HCT116 (cell line): ENCODE results near the gene TM7SF3. TPM values are rescaled to one million over a fixed set of nuclear protein-coding genes. Genes with fewer than 3 reads are reported as not detected.

Source experiments
- ATAC-seq: fragments of 200-7000 bp; cut with Tn5 transposase; 2 replicates; pipeline ENCODE4 v1.9.1; 2020; ENCODE audit warnings: mild to moderate bottlenecking, moderate library complexity
- BruUV-seq: library from RNA; stranded (reverse); fragments of 400-500 nt; replicated peaks from 2 replicates; lab custom pipeline; 2021; lab: Mats Ljungman, UMichigan
- CTCF ChIA-PET: fragments of 300-600 bp; sonication (Branson Sonifier 250); formaldehyde crosslinking; loops from one replicate; lab custom pipeline; 2021; ENCODE audit warnings: antibody characterized with exemption; lab: Charles Lee
- POLR2A ChIA-PET: fragments of 300-600, 350-600 bp; sonication (Branson Sonifier 250); formaldehyde crosslinking; loops from one replicate; lab custom pipeline; 2021; ENCODE audit warnings: antibody characterized with exemption; lab: Charles Lee
- RAD21 ChIA-PET, 2 experiments: fragments of 300-600 bp; sonication (Branson Sonifier 250); formaldehyde crosslinking; loops; one replicate each; lab custom pipeline; 2023; ENCODE audit warnings: low total read pairs in 2 of 2; ENCODE audit not compliant: uncharacterized antibody in 2 of 2, unreplicated experiment in 2 of 2, low non-redundant PET in 1 of 2; lab: Charles Lee
- DNase-seq: peaks from one replicate; pipeline ENCODE4 v3.0.0-alpha.2; 2010; ENCODE audit warnings: low read depth, low spot score
- H2AFZ ChIP-seq: fragments of 200-600 bp; shearing (Covaris generic), sonication (generic); 2 replicates; pipeline ENCODE4 v1.6.1; 2017; ENCODE audit warnings: low read depth, mixed run types, mixed read lengths, antibody characterized with exemption, low read length; ENCODE audit not compliant: poor library complexity, severe bottlenecking
- H3K27ac ChIP-seq: 2 replicates; pipeline ENCODE4 v1.5.1; 2012; ENCODE audit warnings: low read depth, low read length
- H3K27me3 ChIP-seq: fragments of 200-600 bp; sonication (generic); 2 replicates; pipeline ENCODE4 v1.6.1; 2016; ENCODE audit warnings: mixed run types, low read length, mixed read lengths; ENCODE audit not compliant: insufficient read depth
- H3K36me3 ChIP-seq, 2 experiments: fragments of 200-500 bp in 1 of 2; fragments of 200-600 bp in 1 of 2; sonication (Bioruptor generic) in 1 of 2; sonication (generic) in 1 of 2; 2 replicates each; pipeline versions ENCODE4 v1.5.1 to v1.6.1; 2014 to 2016; ENCODE audit warnings: low read length in 2 of 2, inconsistent platforms in 1 of 2, mixed read lengths in 1 of 2, mixed run types in 1 of 2; ENCODE audit not compliant: insufficient read depth in 2 of 2, control insufficient read depth in 1 of 2
- H3K4me1 ChIP-seq, 2 experiments: fragments of 200-600 bp in 1 of 2; sonication (generic) in 1 of 2; 2 replicates each; pipeline versions ENCODE4 v1.5.1 to v1.6.1; 2012 to 2017; ENCODE audit warnings: low read length in 2 of 2, inconsistent platforms in 1 of 2, mild to moderate bottlenecking in 1 of 2, mixed read lengths in 1 of 2, mixed run types in 1 of 2, moderate library complexity in 1 of 2; ENCODE audit not compliant: insufficient read depth in 2 of 2, control insufficient read depth in 1 of 2
- H3K4me2 ChIP-seq: fragments of 200-600 bp; sonication (generic); 2 replicates; pipeline ENCODE4 v1.6.1; 2017; ENCODE audit warnings: mixed run types, low read length, mixed read lengths
- H3K4me3 ChIP-seq, 2 experiments: fragments of 200-600 bp in 1 of 2; sonication (generic) in 1 of 2; replicated peaks in 1 of 2; 2 replicates each; pipeline ENCODE4 v1.5.1; 2011 to 2016; ENCODE audit warnings: low read length in 2 of 2, control low read depth in 1 of 2, low read depth in 1 of 2, mild to moderate bottlenecking in 1 of 2, mixed read lengths in 1 of 2, mixed run types in 1 of 2
- H3K79me2 ChIP-seq: fragments of 200-600 bp; sonication (generic); 2 replicates; pipeline ENCODE4 v1.6.1; 2017; ENCODE audit warnings: mild to moderate bottlenecking, mixed run types, low read length, moderate library complexity, mixed read lengths; ENCODE audit not compliant: insufficient read depth
- H3K9ac ChIP-seq: fragments of 200-600 bp; sonication (generic); 2 replicates; pipeline ENCODE4 v1.6.1; 2016; ENCODE audit warnings: low read length, mixed read lengths
- H3K9me2 ChIP-seq: fragments of 200-600 bp; sonication (generic), shearing (Covaris generic); 2 replicates; pipeline ENCODE4 v1.6.1; 2017; ENCODE audit warnings: mixed run types, mild to moderate bottlenecking, moderate library complexity; ENCODE audit not compliant: insufficient read depth
- H3K9me3 ChIP-seq, 2 experiments: fragments of 200-500 bp in 1 of 2; fragments of 200-600 bp in 1 of 2; sonication (Bioruptor generic) in 1 of 2; sonication (generic) in 1 of 2; 2 replicates each; pipeline ENCODE4 v1.6.1; 2014 to 2017; ENCODE audit warnings: low read length in 2 of 2, mixed read lengths in 2 of 2, inconsistent platforms in 1 of 2, low read depth in 1 of 2, mild to moderate bottlenecking in 1 of 2, mixed run types in 1 of 2, moderate library complexity in 1 of 2; ENCODE audit not compliant: control insufficient read depth in 1 of 2, insufficient read depth in 1 of 2
- H4K20me1 ChIP-seq: fragments of 200-600 bp; sonication (generic), shearing (Covaris generic); 2 replicates; pipeline ENCODE4 v1.6.1; 2017; ENCODE audit warnings: mixed run types, mild to moderate bottlenecking, moderate library complexity; ENCODE audit not compliant: insufficient read depth
- EGR1 ChIP-seq: IDR thresholded peaks from 2 replicates; pipeline ENCODE4 v1.6.1; 2012; ENCODE audit warnings: low read depth
- EZH2phosphoT487 ChIP-seq: fragments of 200-600 bp; IDR thresholded peaks from 2 replicates; pipeline ENCODE4 v1.6.1; 2018; ENCODE audit warnings: antibody characterized with exemption, borderline replicate concordance
- FOSL1 ChIP-seq: IDR thresholded peaks from 2 replicates; pipeline ENCODE4 v1.6.1; 2012; ENCODE audit warnings: low read depth
- TCF7L2 ChIP-seq: IDR thresholded peaks from 2 replicates; pipeline ENCODE4 v1.7.0; 2011; ENCODE audit warnings: borderline replicate concordance, inconsistent platforms; ENCODE audit not compliant: insufficient read depth, insufficient read length; ENCODE audit errors: extremely low read depth
- YY1 ChIP-seq: IDR thresholded peaks from 2 replicates; pipeline ENCODE4 v1.6.1; 2011; ENCODE audit warnings: low read length, low read depth, moderate library complexity, mild to moderate bottlenecking; ENCODE audit not compliant: insufficient replicate concordance; ENCODE audit errors: extremely low read depth
- intact Hi-C: fragments of 100-400 bp; cut with micrococcal nuclease; formaldehyde crosslinking; loops from 2 replicates; pipeline ENCODE4 v1.10.0; 2022
- total RNA-seq: library from RNA; stranded (reverse); gene quantifications from one replicate; pipeline ENCODE4 v1.2.1, GENCODE V29; 2021; ENCODE audit not compliant: unreplicated experiment
- TF ChIP-seq, protein P1 (sequence below): IDR thresholded peaks from 2 replicates; pipeline ENCODE4 v1.6.1; 2012
- TF ChIP-seq, protein P2 (sequence below): IDR thresholded peaks from 2 replicates; pipeline ENCODE4 v1.6.1; 2011; ENCODE audit warnings: mild to moderate bottlenecking, low read length, moderate library complexity; ENCODE audit not compliant: insufficient replicate concordance; ENCODE audit errors: extremely low read depth
- TF ChIP-seq, protein P3 (sequence below): IDR thresholded peaks from 2 replicates; pipeline ENCODE4 v1.6.1; 2012; ENCODE audit warnings: low read depth
- TF ChIP-seq, protein P4 (sequence below), 3 experiments: fragments of 200-600 bp in 1 of 3; sonication (generic) in 1 of 3; IDR thresholded peaks in 2 of 3; conservative IDR thresholded peaks in 1 of 3; 2 replicates each; pipeline ENCODE4 v1.5.1; 2012 to 2017; ENCODE audit warnings: low read depth in 2 of 3, low read length in 2 of 3, antibody characterized with exemption in 1 of 3, borderline replicate concordance in 1 of 3, control low read depth in 1 of 3, mild to moderate bottlenecking in 1 of 3, mixed read lengths in 1 of 3, mixed run types in 1 of 3, moderate library complexity in 1 of 3; ENCODE audit not compliant: insufficient read depth in 1 of 3
- TF ChIP-seq, protein P5 (sequence below): IDR thresholded peaks from 2 replicates; pipeline ENCODE4 v1.6.1; 2012

Gene TM7SF3
- total RNA-seq, 1 experiment from 2014 or later = 46.5 TPM

DNA sequence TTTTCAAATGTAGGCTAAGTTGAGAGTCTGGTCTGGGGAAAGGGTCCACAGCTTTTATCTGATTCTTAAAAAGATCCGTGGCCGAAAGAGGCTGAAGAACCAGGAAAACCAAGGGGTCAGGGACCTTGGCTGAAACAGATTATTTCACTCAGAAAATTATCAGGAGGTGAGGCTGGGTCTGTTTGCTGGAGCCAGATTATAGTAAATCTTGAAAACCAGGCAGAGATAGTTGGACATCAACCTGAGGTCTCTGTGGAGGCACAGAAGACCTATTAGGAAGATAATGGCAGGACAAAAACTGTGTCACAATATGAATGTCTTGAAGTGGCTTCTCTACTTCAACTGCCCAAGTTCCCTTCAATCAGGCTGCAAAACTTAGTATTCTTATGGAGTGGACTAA lies 6.6 kb upstream of the TM7SF3 start:
- ChIA-PET RAD21 (no interaction called here), CTCF (no interaction called here), POLR2A (no interaction called here)
- H3K27me3 ChIP-seq = no peaks in the 10 kb centered on the region
- TF ChIP-seq, protein P1, sequence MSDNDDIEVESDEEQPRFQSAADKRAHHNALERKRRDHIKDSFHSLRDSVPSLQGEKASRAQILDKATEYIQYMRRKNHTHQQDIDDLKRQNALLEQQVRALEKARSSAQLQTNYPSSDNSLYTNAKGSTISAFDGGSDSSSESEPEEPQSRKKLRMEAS = no peak
- H3K27ac ChIP-seq = no peak overlapping the region
- no peaks in the 10 kb centered on the region for H3K36me3 ChIP-seq
- no peak overlapping the region for H3K4me3 ChIP-seq
- H3K79me2 ChIP-seq = peaks cover 33% of the 10 kb centered on the region
- H3K9me3 ChIP-seq = no peaks in the 10 kb centered on the region
- H3K4me2 ChIP-seq = no peak overlapping the region
- H3K9me2 ChIP-seq = no peaks in the 10 kb centered on the region
- no TSS peak for BruUV-seq
- no peak for ATAC-seq
- no peak overlapping the region for H2AFZ ChIP-seq
- no peak overlapping the region for H3K9ac ChIP-seq
- intact Hi-C loops = loop anchor here (5.0 kb wide), 1 partner anchor 102 kb away; no protein-coding TSS in a partner anchor
- DNase-seq = no peak
- H3K4me1 ChIP-seq = peaks cover 9 to 18% of the 10 kb centered on the region in 2 experiments; a peak in 3 of 4 replicates
- no peaks in the 10 kb centered on the region for H4K20me1 ChIP-seq

DNA sequence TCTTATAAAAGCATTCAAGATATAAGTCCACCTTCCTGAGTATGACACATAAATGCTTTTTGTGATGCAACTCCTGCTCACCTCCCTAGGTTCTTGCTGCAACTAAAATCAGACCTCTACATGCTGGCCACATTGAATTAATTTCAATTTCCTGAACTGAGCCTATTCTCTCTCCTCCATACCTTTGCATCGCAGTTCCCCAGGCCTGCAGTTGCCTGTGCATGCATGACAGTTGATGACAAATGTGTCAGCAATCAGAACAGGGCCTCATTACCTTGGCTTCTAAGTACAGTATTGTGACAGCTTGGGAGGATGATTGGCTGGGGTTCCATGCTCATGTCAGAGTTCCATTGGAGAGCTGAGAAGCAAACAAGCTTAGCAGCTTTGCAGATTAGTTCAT lies 3.9 kb upstream of the TM7SF3 start:
- no peak for DNase-seq
- ChIA-PET POLR2A (no interaction called here), RAD21 (no interaction called here), CTCF (no interaction called here)
- H3K9me2 ChIP-seq = no peaks in the 10 kb centered on the region
- no peak overlapping the region for H2AFZ ChIP-seq
- peaks cover 18 to 36% of the 10 kb centered on the region in 2 experiments; a peak in 3 of 4 replicates for H3K4me1 ChIP-seq
- H3K27ac ChIP-seq = no peak overlapping the region
- H3K9me3 ChIP-seq = no peaks in the 10 kb centered on the region
- H3K36me3 ChIP-seq = no peaks in the 10 kb centered on the region
- BruUV-seq = no TSS peak
- H3K4me2 ChIP-seq = no peak overlapping the region
- ATAC-seq = no peak
- no peaks in the 10 kb centered on the region for H3K27me3 ChIP-seq
- no peak overlapping the region for H3K9ac ChIP-seq
- intact Hi-C loops = loop anchor here (10.0 kb wide), 1 partner anchor 687 kb away; no protein-coding TSS in a partner anchor
- H4K20me1 ChIP-seq = no peaks in the 10 kb centered on the region
- H3K79me2 ChIP-seq = peaks cover 14% of the 10 kb centered on the region
- no peak overlapping the region for H3K4me3 ChIP-seq
- no peak for TF ChIP-seq FOSL1
- TF ChIP-seq, protein P2, sequence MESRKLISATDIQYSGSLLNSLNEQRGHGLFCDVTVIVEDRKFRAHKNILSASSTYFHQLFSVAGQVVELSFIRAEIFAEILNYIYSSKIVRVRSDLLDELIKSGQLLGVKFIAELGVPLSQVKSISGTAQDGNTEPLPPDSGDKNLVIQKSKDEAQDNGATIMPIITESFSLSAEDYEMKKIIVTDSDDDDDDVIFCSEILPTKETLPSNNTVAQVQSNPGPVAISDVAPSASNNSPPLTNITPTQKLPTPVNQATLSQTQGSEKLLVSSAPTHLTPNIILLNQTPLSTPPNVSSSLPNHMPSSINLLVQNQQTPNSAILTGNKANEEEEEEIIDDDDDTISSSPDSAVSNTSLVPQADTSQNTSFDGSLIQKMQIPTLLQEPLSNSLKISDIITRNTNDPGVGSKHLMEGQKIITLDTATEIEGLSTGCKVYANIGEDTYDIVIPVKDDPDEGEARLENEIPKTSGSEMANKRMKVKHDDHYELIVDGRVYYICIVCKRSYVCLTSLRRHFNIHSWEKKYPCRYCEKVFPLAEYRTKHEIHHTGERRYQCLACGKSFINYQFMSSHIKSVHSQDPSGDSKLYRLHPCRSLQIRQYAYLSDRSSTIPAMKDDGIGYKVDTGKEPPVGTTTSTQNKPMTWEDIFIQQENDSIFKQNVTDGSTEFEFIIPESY = no peak
- TF ChIP-seq, protein P3, sequence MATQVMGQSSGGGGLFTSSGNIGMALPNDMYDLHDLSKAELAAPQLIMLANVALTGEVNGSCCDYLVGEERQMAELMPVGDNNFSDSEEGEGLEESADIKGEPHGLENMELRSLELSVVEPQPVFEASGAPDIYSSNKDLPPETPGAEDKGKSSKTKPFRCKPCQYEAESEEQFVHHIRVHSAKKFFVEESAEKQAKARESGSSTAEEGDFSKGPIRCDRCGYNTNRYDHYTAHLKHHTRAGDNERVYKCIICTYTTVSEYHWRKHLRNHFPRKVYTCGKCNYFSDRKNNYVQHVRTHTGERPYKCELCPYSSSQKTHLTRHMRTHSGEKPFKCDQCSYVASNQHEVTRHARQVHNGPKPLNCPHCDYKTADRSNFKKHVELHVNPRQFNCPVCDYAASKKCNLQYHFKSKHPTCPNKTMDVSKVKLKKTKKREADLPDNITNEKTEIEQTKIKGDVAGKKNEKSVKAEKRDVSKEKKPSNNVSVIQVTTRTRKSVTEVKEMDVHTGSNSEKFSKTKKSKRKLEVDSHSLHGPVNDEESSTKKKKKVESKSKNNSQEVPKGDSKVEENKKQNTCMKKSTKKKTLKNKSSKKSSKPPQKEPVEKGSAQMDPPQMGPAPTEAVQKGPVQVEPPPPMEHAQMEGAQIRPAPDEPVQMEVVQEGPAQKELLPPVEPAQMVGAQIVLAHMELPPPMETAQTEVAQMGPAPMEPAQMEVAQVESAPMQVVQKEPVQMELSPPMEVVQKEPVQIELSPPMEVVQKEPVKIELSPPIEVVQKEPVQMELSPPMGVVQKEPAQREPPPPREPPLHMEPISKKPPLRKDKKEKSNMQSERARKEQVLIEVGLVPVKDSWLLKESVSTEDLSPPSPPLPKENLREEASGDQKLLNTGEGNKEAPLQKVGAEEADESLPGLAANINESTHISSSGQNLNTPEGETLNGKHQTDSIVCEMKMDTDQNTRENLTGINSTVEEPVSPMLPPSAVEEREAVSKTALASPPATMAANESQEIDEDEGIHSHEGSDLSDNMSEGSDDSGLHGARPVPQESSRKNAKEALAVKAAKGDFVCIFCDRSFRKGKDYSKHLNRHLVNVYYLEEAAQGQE = no peak
- TF ChIP-seq, protein P4, sequence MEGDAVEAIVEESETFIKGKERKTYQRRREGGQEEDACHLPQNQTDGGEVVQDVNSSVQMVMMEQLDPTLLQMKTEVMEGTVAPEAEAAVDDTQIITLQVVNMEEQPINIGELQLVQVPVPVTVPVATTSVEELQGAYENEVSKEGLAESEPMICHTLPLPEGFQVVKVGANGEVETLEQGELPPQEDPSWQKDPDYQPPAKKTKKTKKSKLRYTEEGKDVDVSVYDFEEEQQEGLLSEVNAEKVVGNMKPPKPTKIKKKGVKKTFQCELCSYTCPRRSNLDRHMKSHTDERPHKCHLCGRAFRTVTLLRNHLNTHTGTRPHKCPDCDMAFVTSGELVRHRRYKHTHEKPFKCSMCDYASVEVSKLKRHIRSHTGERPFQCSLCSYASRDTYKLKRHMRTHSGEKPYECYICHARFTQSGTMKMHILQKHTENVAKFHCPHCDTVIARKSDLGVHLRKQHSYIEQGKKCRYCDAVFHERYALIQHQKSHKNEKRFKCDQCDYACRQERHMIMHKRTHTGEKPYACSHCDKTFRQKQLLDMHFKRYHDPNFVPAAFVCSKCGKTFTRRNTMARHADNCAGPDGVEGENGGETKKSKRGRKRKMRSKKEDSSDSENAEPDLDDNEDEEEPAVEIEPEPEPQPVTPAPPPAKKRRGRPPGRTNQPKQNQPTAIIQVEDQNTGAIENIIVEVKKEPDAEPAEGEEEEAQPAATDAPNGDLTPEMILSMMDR (IDR thresholded peaks at IDR 0.05 in 2 of 3, conservative IDR thresholded peaks at IDR 0.05 in 1 of 3; ENCODE audit: borderline replicate concordance in 1 of 3, insufficient read depth in 1 of 3, low read depth in 2 of 3, low read length in 2 of 3) = no peak
- TF ChIP-seq TCF7L2 = no peak
- no peak for TF ChIP-seq EGR1
- no peak for TF ChIP-seq YY1
- no peak for TF ChIP-seq EZH2phosphoT487
- TF ChIP-seq, protein P5, sequence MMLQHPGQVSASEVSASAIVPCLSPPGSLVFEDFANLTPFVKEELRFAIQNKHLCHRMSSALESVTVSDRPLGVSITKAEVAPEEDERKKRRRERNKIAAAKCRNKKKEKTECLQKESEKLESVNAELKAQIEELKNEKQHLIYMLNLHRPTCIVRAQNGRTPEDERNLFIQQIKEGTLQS = no peak
